GM12874 (cell line): Measurements from ENCODE around the gene SCGB1D1.

Experiments
- CTCF ChIP-seq: IDR thresholded peaks from 2 replicates; pipeline ENCODE4 v1.5.1; 2011; ENCODE audit warnings: low read depth, mild to moderate bottlenecking, control low read depth, low read length, moderate library complexity; ENCODE audit not compliant: insufficient read depth

Gene SCGB1D1

DNA sequence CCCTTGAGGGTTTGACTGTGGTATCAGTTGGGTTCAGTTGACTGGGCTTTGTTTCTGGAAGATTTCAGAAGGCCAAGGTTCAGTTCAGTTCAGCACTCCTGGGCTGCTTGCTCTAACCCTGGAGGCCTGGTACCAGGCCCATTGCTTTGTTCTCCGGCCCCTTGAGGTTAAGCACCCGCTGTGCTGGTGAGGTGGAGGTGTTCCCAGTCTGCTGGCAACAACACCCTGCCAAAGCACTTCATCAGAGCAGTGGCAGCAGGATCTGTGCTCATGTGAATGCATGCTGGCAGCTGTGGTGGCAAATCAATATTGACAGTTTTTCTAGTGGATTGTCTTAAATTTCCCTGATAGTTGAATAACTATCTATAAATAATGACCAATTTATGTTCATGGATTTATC, 3.8 kb upstream of the SCGB1D1 start:
- TF ChIP-seq CTCF = no peak

DNA sequence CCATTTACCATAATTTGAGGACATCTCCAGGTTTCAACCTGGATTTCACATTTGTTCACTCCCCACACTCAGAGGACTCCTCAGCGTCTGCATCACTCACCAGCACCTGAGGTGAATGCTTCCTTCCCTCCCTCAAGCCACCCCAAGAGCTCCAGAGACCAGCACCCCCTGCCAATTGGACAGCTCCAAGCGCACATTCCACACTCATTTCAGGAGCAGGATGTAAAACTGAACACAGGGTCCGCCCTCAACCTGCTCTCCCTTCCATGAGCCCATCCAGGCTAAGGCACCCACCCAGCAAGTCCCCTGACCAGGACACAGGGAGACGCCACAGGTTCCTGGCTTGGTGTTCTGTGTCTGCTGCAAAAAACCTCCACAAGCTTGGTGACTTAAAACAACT, 3.9 kb downstream of the SCGB1D1 start:
- no peak for TF ChIP-seq CTCF

GRCh38 chr11:62195945-62196344, 5.9 kb downstream of the SCGB1D1 start:
- TF ChIP-seq CTCF = no peak

DNA sequence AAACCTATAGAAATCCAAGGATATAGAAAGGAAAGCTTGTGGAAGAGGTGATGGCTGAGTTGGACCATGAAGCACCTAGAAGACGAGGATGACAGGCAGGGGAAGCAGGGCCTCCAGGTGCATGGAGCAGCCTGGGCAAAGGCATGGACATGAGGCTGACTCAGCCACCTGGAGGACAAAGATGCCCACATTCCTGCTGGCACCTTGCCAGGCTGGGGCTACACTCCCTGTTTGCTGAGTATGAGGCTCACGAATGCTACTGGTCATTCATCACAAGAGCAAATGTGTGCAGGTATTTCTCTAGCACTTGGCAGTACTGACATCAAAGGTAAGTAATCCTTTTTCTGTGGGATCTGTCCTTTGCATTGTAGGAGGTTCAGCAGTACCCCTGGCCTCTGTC, 11.4 kb downstream of the SCGB1D1 start:
- TF ChIP-seq CTCF = no peak

DNA sequence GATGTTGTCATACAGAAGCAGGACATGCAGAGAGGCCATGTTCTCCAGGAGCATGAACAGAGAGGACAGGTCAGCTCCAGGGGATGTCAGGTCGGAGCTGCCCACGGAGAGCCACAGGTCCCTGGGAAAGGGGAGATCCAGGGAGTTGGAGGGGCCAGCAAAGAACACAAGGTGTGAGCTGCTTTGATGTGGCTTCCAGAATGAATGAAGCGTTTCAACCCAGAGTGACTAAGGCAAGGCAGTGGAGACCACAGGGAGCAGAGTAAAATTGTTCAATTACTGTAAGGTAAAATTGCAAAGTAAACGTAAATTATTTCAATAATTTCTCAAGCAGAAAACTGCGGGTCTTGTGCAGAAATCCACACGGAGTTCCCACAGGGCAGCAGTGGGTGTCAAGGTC, 12.9 kb downstream of the SCGB1D1 start:
- TF ChIP-seq CTCF = no peak

GRCh38 chr11:62204430-62204829, 14.4 kb downstream of the SCGB1D1 start:
- TF ChIP-seq CTCF = no peak

GRCh38 chr11:62205441-62205840, 15.4 kb downstream of the SCGB1D1 start:
- no peak for TF ChIP-seq CTCF

GRCh38 chr11:62208785-62209144, 18.7 kb downstream of the SCGB1D1 start:
- no peak for TF ChIP-seq CTCF
